ENCODE measurements around the gene FUT2. TPM values are rescaled to one million over a fixed set of nuclear protein-coding genes. Genes with fewer than 3 reads are reported as not detected.

The FUT2 gene
- total and polyA plus RNA-seq, 10 donors: 0.17 to 1.2 (median 0.38) TPM; not detected in 5

GRCh38 chr19:48660852-48661710, 34.7 kb upstream of the FUT2 start:
- Histone ChIP-seq H3K4me1 (peaks cover 10 to 21% (median 17%) of the 10 kb centered on the region in 6 donors), H3K9me3 (no peaks in the 10 kb centered on the region), H3K27ac (peak overlapping the region; percentile 62 to 85 (median 74)), H3K27me3 (replicated peaks in 1 of 7) (no peaks in the 10 kb centered on the region), H3K4me3 (peak overlapping the region in 4 of 8 donors; percentile 5 to 55 (median 10)), H3K36me3 (no peaks in the 10 kb centered on the region)
- peak; percentile 89 for DNase-seq
- intact Hi-C loops (cut with DNase I; ENCODE audit: low total_unique reads): no loop called here
- TF ChIP-seq POLR2AphosphoS5 (IDR thresholded peaks at IDR 0.05): peak in 2 of 3 donors; percentile 48 to 52
- no peak for TF ChIP-seq POLR2A (IDR thresholded peaks at IDR 0.05)
- TF ChIP-seq, protein P1, sequence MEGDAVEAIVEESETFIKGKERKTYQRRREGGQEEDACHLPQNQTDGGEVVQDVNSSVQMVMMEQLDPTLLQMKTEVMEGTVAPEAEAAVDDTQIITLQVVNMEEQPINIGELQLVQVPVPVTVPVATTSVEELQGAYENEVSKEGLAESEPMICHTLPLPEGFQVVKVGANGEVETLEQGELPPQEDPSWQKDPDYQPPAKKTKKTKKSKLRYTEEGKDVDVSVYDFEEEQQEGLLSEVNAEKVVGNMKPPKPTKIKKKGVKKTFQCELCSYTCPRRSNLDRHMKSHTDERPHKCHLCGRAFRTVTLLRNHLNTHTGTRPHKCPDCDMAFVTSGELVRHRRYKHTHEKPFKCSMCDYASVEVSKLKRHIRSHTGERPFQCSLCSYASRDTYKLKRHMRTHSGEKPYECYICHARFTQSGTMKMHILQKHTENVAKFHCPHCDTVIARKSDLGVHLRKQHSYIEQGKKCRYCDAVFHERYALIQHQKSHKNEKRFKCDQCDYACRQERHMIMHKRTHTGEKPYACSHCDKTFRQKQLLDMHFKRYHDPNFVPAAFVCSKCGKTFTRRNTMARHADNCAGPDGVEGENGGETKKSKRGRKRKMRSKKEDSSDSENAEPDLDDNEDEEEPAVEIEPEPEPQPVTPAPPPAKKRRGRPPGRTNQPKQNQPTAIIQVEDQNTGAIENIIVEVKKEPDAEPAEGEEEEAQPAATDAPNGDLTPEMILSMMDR (IDR thresholded peaks at IDR 0.05 in 8 of 11, conservative IDR thresholded peaks at IDR 0.05 in 3 of 11): peak in 2 of 11 experiments; percentile 15 to 24
- 45 to 55% (median 46%) methylated on average over 35 of the region's 35 CpGs for WGBS, 5 donors

- intact Hi-C loops (cut with DNase I; ENCODE audit: low total_unique reads): no loop called here
- Histone ChIP-seq H3K4me3 (no peak overlapping the region), H3K27ac (peak overlapping the region in 4 of 8 donors; percentile 71 to 85 (median 74)), H3K4me1 (peaks cover 10 to 21% (median 17%) of the 10 kb centered on the region in 6 donors), H3K9me3 (no peaks in the 10 kb centered on the region), H3K36me3 (no peaks in the 10 kb centered on the region), H3K27me3 (replicated peaks in 1 of 7) (no peaks in the 10 kb centered on the region)
- WGBS, 5 donors: 92 to 98% (median 95%) methylated on average over 40 to 50 of the region's 50 CpGs
- DNase-seq: no peak
- TF ChIP-seq POLR2AphosphoS5 (IDR thresholded peaks at IDR 0.05) (no peak), POLR2A (IDR thresholded peaks at IDR 0.05) (no peak)
- TF ChIP-seq, protein P1 (IDR thresholded peaks at IDR 0.05 in 8 of 11, conservative IDR thresholded peaks at IDR 0.05 in 3 of 11): no peak
These were observed 34.1 kb upstream of the FUT2 start for GRCh38 chr19:48661711-48662090.

DNA sequence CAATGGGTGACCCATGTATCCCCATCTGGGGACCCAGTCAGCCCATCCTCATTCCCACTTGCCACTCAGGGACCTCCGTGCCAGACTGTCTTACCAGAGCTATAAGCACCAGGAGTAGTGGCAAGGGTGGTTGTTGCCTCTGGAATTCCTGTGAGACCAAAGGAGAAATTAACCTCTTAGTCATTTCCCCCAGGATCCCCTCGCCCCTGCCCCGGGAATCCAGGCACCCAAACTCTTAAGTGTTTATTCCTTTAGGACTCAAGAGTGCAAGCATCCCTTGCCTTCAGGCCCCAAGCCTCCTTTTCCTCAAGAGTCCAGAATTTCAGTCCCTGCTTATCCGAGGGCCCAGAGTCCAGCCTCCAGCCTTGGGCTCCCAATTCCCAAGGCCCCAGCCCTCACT, 32.1 kb upstream of the FUT2 start:
- WGBS, 5 donors: 87 to 97% (median 91%) methylated on average over 4 of the region's 4 CpGs
- intact Hi-C loops (cut with DNase I; ENCODE audit: low total_unique reads): no loop called here
- Histone ChIP-seq H3K4me1 (peaks cover 10 to 21% (median 17%) of the 10 kb centered on the region in 6 donors), H3K27me3 (replicated peaks in 1 of 7) (no peaks in the 10 kb centered on the region), H3K27ac (no peak overlapping the region), H3K4me3 (no peak overlapping the region), H3K9me3 (no peaks in the 10 kb centered on the region), H3K36me3 (no peaks in the 10 kb centered on the region)
- DNase-seq: no peak
- no peak for TF ChIP-seq POLR2A (IDR thresholded peaks at IDR 0.05)
- TF ChIP-seq, protein P1 (IDR thresholded peaks at IDR 0.05 in 8 of 11, conservative IDR thresholded peaks at IDR 0.05 in 3 of 11): no peak
- TF ChIP-seq POLR2AphosphoS5 (IDR thresholded peaks at IDR 0.05): no peak

GRCh38 chr19:48664476-48664875, 31.3 kb upstream of the FUT2 start:
- DNase-seq: no peak
- intact Hi-C loops (cut with DNase I; ENCODE audit: low total_unique reads): no loop called here
- 92 to 97% (median 92%) methylated on average over 13 to 14 of the region's 14 CpGs for WGBS, 5 donors
- no peak for TF ChIP-seq POLR2A (IDR thresholded peaks at IDR 0.05)
- TF ChIP-seq, protein P1 (IDR thresholded peaks at IDR 0.05 in 8 of 11, conservative IDR thresholded peaks at IDR 0.05 in 3 of 11): no peak
- no peak for TF ChIP-seq POLR2AphosphoS5 (IDR thresholded peaks at IDR 0.05)
- Histone ChIP-seq H3K27ac (no peak overlapping the region), H3K4me1 (peaks cover 10 to 21% (median 17%) of the 10 kb centered on the region in 6 donors), H3K9me3 (no peaks in the 10 kb centered on the region), H3K4me3 (no peak overlapping the region), H3K27me3 (replicated peaks in 1 of 7) (no peaks in the 10 kb centered on the region), H3K36me3 (no peaks in the 10 kb centered on the region)
